Osteoblast (primary cell): Measurements from ENCODE around the gene LRP5. TPM values are rescaled to one million over a fixed set of nuclear protein-coding genes. Genes with fewer than 3 reads are reported as not detected.

Experiments used
- DNase-seq: peaks from one replicate; pipeline ENCODE4 v3.0.0; 2011; ENCODE audit warnings: low spot score, mixed read lengths; ENCODE audit not compliant: insufficient read length; ENCODE audit errors: missing footprints
- H2AFZ ChIP-seq: 2 replicates; pipeline ENCODE4 v1.6.0; 2011; ENCODE audit warnings: mild to moderate bottlenecking, low read length
- H3K27ac ChIP-seq: 2 replicates; pipeline ENCODE4 v1.5.1; 2011; ENCODE audit warnings: mild to moderate bottlenecking, low read depth, low read length, moderate library complexity
- H3K27me3 ChIP-seq: 2 replicates; pipeline ENCODE4 v1.6.0; 2012; ENCODE audit warnings: mild to moderate bottlenecking, control low read depth, inconsistent platforms, low read length, moderate library complexity; ENCODE audit not compliant: insufficient read depth
- H3K36me3 ChIP-seq: 2 replicates; pipeline ENCODE4 v1.5.1; 2011; ENCODE audit warnings: mild to moderate bottlenecking, low read length, control low read depth, moderate library complexity; ENCODE audit not compliant: insufficient read depth
- H3K4me1 ChIP-seq: 2 replicates; pipeline ENCODE4 v1.5.1; 2011; ENCODE audit warnings: mild to moderate bottlenecking, low read length, control low read depth, moderate library complexity; ENCODE audit not compliant: insufficient read depth
- H3K4me2 ChIP-seq: 2 replicates; pipeline ENCODE4 v1.6.0; 2011; ENCODE audit warnings: mild to moderate bottlenecking, low read length; ENCODE audit not compliant: insufficient read depth
- H3K4me3 ChIP-seq: fragments of 200-600 bp; sonication (generic); 3 replicates; pipeline ENCODE4 v1.5.1; 2012; ENCODE audit warnings: mild to moderate bottlenecking, low read length, inconsistent platforms; ENCODE audit not compliant: insufficient read depth
- H3K79me2 ChIP-seq: 2 replicates; pipeline ENCODE4 v1.6.0; 2012; ENCODE audit warnings: mild to moderate bottlenecking, low read length, control low read depth, inconsistent platforms; ENCODE audit not compliant: insufficient read depth
- H3K9me3 ChIP-seq: 2 replicates; pipeline ENCODE4 v1.5.1; 2011; ENCODE audit warnings: low read depth, low read length, control low read depth
- H4K20me1 ChIP-seq: 2 replicates; pipeline ENCODE4 v1.6.0; 2012; ENCODE audit warnings: mild to moderate bottlenecking, low read length, control low read depth; ENCODE audit not compliant: insufficient read depth
- total RNA-seq: library from RNA; depleted of rRNA; stranded (reverse); fragments of >200 nt; gene quantifications from 2 replicates; pipeline ENCODE4 v1.2.3, GENCODE V29; 2012
- TF ChIP-seq, protein P1 (sequence below): IDR thresholded peaks from 2 replicates; pipeline ENCODE4 v1.5.1; 2011; ENCODE audit warnings: mild to moderate bottlenecking, low read depth, low read length, moderate library complexity; ENCODE audit errors: extremely low read depth

The LRP5 gene
- total RNA-seq, 1 donor = 16.3 TPM

DNA sequence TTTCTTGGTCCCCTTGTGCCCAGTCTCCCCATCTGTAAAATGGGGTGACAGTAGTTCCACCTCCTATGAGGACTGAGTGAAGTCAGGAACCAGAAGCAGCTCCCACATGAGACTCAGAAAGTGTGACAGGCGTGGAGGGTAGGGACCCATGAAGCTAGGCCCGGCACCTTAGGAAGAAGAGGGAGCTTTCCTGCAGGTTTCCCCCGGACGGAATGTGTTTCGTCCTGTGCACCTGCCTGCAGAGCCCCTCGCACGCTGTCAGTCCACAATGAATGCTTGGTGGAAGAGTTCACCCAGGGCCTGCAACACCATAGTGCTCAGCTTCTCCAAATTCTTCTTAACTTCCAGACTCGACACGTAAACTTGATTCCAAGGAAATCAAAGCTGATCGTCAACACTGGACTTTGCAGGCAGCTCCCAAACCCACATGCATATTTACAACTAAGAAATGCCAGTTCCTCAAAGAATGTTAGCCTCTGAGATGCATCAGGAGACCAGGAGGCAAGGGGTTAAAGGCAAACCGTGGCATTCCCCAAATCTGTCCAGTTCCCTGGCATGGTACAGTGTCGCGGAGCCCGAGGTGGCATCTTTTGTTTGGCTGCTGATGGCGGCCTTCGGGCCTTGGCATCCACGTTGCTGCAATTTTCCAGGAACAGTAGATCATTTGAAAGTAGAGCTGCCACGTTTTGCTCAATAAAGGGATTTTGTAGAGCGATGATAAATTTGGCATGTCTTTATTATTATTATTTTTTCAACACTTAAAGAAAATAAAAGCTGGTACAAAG lies 15.4 kb downstream of the LRP5 start:
- H3K4me1 ChIP-seq = no peaks in the 10 kb centered on the region
- H4K20me1 ChIP-seq = peaks cover 59% of the 10 kb centered on the region
- no peaks in the 10 kb centered on the region for H3K9me3 ChIP-seq
- peaks cover 2% of the 10 kb centered on the region for H3K79me2 ChIP-seq
- H3K36me3 ChIP-seq = no peaks in the 10 kb centered on the region
- H2AFZ ChIP-seq = no peak overlapping the region
- H3K4me2 ChIP-seq = no peak overlapping the region
- H3K27ac ChIP-seq = no peak overlapping the region
- TF ChIP-seq, protein P1, sequence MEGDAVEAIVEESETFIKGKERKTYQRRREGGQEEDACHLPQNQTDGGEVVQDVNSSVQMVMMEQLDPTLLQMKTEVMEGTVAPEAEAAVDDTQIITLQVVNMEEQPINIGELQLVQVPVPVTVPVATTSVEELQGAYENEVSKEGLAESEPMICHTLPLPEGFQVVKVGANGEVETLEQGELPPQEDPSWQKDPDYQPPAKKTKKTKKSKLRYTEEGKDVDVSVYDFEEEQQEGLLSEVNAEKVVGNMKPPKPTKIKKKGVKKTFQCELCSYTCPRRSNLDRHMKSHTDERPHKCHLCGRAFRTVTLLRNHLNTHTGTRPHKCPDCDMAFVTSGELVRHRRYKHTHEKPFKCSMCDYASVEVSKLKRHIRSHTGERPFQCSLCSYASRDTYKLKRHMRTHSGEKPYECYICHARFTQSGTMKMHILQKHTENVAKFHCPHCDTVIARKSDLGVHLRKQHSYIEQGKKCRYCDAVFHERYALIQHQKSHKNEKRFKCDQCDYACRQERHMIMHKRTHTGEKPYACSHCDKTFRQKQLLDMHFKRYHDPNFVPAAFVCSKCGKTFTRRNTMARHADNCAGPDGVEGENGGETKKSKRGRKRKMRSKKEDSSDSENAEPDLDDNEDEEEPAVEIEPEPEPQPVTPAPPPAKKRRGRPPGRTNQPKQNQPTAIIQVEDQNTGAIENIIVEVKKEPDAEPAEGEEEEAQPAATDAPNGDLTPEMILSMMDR = no peak
- H3K27me3 ChIP-seq = no peaks in the 10 kb centered on the region
- H3K4me3 ChIP-seq = no peak overlapping the region
- peak; percentile 9 for DNase-seq

DNA sequence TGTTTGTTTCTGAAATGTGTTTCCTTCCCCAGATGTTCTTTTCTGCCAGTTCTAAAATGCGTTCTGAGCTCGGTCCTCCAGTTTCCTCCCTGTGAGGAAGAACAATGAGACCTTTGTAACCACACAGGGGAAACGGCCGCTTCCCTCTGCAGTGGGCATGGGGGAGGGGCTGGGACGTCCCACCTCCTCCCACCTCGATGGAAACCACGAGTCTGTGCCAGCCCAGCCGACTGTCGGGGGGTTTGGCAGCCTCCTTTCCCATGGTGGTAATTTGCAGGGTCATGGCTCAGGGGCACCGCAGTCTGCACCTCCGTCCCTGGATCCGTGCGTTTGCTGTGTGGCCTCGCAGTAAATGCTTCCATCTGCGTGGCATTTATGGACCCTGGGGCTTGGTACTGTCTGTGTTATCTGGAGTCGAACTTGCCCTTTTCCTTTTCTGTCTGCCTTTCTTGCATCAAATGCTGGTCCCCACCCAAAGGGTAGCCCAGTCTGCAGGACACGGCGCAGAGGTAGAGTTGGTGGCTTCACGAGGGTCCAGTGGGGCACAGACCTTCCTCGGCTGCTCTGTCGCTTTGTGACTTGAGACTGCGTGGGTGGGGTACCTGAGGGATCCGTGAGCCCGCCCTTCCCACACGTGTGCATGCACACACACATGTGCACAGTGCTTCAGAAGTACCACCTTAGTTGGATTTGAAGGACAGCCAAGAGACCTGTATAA lies 16.1 kb downstream of the LRP5 start:
- peaks cover 2% of the 10 kb centered on the region for H3K79me2 ChIP-seq
- H3K4me1 ChIP-seq = no peaks in the 10 kb centered on the region
- H3K27ac ChIP-seq = no peak overlapping the region
- H3K4me3 ChIP-seq = no peak overlapping the region
- H2AFZ ChIP-seq = no peak overlapping the region
- no peaks in the 10 kb centered on the region for H3K9me3 ChIP-seq
- DNase-seq = peak; percentile 1
- H3K27me3 ChIP-seq = no peaks in the 10 kb centered on the region
- peaks cover 64% of the 10 kb centered on the region for H4K20me1 ChIP-seq
- H3K4me2 ChIP-seq = no peak overlapping the region
- TF ChIP-seq, protein P1 = no peak
- H3K36me3 ChIP-seq = no peaks in the 10 kb centered on the region

DNA sequence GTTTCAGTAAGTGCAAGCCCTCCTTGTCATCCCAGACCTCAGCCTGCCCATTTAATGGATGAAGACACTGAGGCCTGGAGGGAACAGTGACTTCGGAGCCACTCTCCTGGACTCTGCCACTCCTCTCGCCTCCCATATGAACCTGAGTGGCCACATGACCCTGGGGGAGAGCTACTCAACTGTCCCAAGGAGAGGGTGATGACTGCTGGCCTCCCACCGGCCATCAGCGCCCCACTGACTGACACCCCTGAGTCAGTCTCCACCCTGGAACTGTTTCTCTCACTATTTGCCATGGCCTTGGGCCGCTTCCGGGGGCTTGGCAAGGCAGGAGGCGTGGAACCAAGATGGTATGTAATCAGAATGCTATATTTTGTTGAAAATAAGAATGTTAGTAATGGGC lies 17.1 kb downstream of the LRP5 start:
- Histone ChIP-seq H3K27ac (no peak overlapping the region), H3K4me1 (no peaks in the 10 kb centered on the region), H3K9me3 (no peaks in the 10 kb centered on the region), H3K4me3 (no peak overlapping the region), H3K36me3 (no peaks in the 10 kb centered on the region), H3K79me2 (peaks cover 1% of the 10 kb centered on the region), H2AFZ (no peak overlapping the region), H3K4me2 (no peak overlapping the region), H3K27me3 (no peaks in the 10 kb centered on the region), H4K20me1 (peaks cover 62% of the 10 kb centered on the region)
- DNase-seq = peak; percentile 19
- TF ChIP-seq, protein P1 = no peak
